Astrocyte (in vitro differentiated cells and primary cell): ENCODE data around the gene ACACB. TPM values are rescaled to one million over a fixed set of nuclear protein-coding genes. Genes with fewer than 3 reads are reported as not detected.

ENCODE experiments used
- DNase-seq: peaks from one replicate; pipeline ENCODE4 v3.0.0-alpha.2; 2010; ENCODE audit warnings: low read depth
- FAIRE-seq: peaks from 2 replicates; lab custom pipeline; 2011; peaks lifted over from hg19 to GRCh38; lab: Jason Lieb, UNC
- H2AFZ ChIP-seq: 2 replicates; pipeline ENCODE4 v1.6.0; 2012; ENCODE audit warnings: low read depth, low read length, inconsistent platforms
- H3K27ac ChIP-seq: 2 replicates; pipeline ENCODE4 v1.5.1; 2011; ENCODE audit warnings: low read depth, low read length, inconsistent platforms
- H3K27me3 ChIP-seq: 2 replicates; pipeline ENCODE4 v1.6.0; 2011; ENCODE audit warnings: low read length, inconsistent platforms; ENCODE audit not compliant: insufficient read depth
- H3K36me3 ChIP-seq: 2 replicates; pipeline ENCODE4 v1.5.1; 2011; ENCODE audit warnings: low read length, inconsistent platforms; ENCODE audit not compliant: insufficient read depth
- H3K4me1 ChIP-seq: 2 replicates; pipeline ENCODE4 v1.5.1; 2011; ENCODE audit warnings: low read length, inconsistent platforms; ENCODE audit not compliant: insufficient read depth
- H3K4me2 ChIP-seq: 2 replicates; pipeline ENCODE4 v1.6.0; 2012; ENCODE audit warnings: low read length, inconsistent platforms
- H3K4me3 ChIP-seq: 2 replicates; pipeline ENCODE4 v1.5.1; 2011; ENCODE audit warnings: low read depth, mild to moderate bottlenecking, low read length, inconsistent platforms; ENCODE audit not compliant: insufficient read depth
- H3K79me2 ChIP-seq: 2 replicates; pipeline ENCODE4 v1.6.0; 2012; ENCODE audit warnings: mild to moderate bottlenecking, low read length, inconsistent platforms; ENCODE audit not compliant: insufficient read depth
- H3K9ac ChIP-seq: 2 replicates; pipeline ENCODE4 v1.6.0; 2012; ENCODE audit warnings: mild to moderate bottlenecking, low read length, inconsistent platforms
- H3K9me3 ChIP-seq: 2 replicates; pipeline ENCODE4 v1.5.1; 2012; ENCODE audit warnings: low read depth, mild to moderate bottlenecking, low read length, inconsistent platforms; ENCODE audit not compliant: insufficient read depth
- H4K20me1 ChIP-seq: 2 replicates; pipeline ENCODE4 v1.6.0; 2012; ENCODE audit warnings: low read length, inconsistent platforms; ENCODE audit not compliant: insufficient read depth
- H3K27ac Mint-ChIP-seq: one replicate; pipeline ENCODE4 v1.8.0; 2021; ENCODE audit warnings: mild to moderate bottlenecking, mixed read lengths; ENCODE audit not compliant: unreplicated experiment
- H3K27me3 Mint-ChIP-seq: one replicate; pipeline ENCODE4 v1.8.0; 2021; ENCODE audit warnings: low read depth, mixed read lengths; ENCODE audit not compliant: unreplicated experiment
- H3K36me3 Mint-ChIP-seq: one replicate; pipeline ENCODE4 v1.8.0; 2021; ENCODE audit warnings: low read depth, mixed read lengths; ENCODE audit not compliant: unreplicated experiment
- H3K4me1 Mint-ChIP-seq: one replicate; pipeline ENCODE4 v1.8.0; 2021; ENCODE audit warnings: low read depth, mixed read lengths; ENCODE audit not compliant: unreplicated experiment
- H3K4me3 Mint-ChIP-seq: one replicate; pipeline ENCODE4 v1.8.0; 2021; ENCODE audit warnings: mild to moderate bottlenecking, moderate library complexity, mixed read lengths; ENCODE audit not compliant: unreplicated experiment
- H3K9me3 Mint-ChIP-seq: one replicate; pipeline ENCODE4 v1.8.0; 2021; ENCODE audit warnings: mild to moderate bottlenecking, mixed read lengths; ENCODE audit not compliant: unreplicated experiment
- EZH2 ChIP-seq: IDR thresholded peaks from 2 replicates; pipeline ENCODE4 v1.6.1; 2012; ENCODE audit warnings: mild to moderate bottlenecking, low read length, inconsistent platforms; ENCODE audit not compliant: insufficient read depth
- total RNA-seq: library from RNA; stranded (reverse); gene quantifications from 2 replicates; pipeline ENCODE4 v1.2.1, GENCODE V29; 2021
- TF ChIP-seq, protein P1 (sequence below): IDR thresholded peaks from 2 replicates; pipeline ENCODE4 v1.5.1; 2011; ENCODE audit warnings: low read depth, mild to moderate bottlenecking, inconsistent platforms, low read length, moderate library complexity; ENCODE audit not compliant: insufficient read depth

The ACACB gene
- total RNA-seq, 1 donor from 2014 or later = 3.9 TPM

DNA sequence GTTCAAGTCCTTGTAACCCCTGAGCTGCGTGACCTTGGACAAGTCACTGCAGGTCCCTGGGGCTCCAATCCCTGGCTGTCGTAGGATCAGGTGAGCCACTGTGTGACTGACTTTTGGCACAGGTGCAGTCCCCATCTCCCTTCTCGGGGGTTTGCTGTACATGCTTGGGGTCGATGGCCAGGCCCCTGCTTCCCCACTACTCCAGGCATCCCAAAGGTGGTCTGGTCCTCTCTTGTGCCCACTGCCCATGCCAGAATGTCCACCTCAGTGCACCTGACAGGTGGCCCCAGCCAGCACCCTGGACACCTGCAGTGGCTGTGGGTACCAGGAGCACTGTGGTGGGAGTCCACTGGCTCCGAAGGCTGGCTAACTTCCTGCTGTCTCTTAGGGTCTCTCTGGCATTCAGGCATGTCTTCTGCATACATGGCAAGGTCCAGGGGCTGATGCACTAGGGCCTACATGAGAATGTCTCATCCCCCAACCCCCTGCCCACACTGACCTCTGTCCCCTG is 178.0 kb downstream of the ACACB start:
- Mint-ChIP-seq H3K36me3 (no peaks in the 10 kb centered on the region), H3K4me1 (no peaks in the 10 kb centered on the region), H3K27ac (no peak overlapping the region), H3K9me3 (no peaks in the 10 kb centered on the region), H3K4me3 (no peak overlapping the region), H3K27me3 (peaks cover 57% of the 10 kb centered on the region)
- Histone ChIP-seq H3K4me2 (no peak overlapping the region), H2AFZ (no peak overlapping the region), H3K9me3 (no peaks in the 10 kb centered on the region), H3K4me3 (no peak overlapping the region), H3K27ac (no peak overlapping the region), H3K27me3 (peaks cover 10% of the 10 kb centered on the region), H3K4me1 (peaks cover 3% of the 10 kb centered on the region), H4K20me1 (no peaks in the 10 kb centered on the region), H3K36me3 (no peaks in the 10 kb centered on the region), H3K9ac (no peak overlapping the region), H3K79me2 (no peaks in the 10 kb centered on the region)
- FAIRE-seq (no peak), DNase-seq (no peak)
- TF ChIP-seq EZH2 = no peak
- TF ChIP-seq, protein P1, sequence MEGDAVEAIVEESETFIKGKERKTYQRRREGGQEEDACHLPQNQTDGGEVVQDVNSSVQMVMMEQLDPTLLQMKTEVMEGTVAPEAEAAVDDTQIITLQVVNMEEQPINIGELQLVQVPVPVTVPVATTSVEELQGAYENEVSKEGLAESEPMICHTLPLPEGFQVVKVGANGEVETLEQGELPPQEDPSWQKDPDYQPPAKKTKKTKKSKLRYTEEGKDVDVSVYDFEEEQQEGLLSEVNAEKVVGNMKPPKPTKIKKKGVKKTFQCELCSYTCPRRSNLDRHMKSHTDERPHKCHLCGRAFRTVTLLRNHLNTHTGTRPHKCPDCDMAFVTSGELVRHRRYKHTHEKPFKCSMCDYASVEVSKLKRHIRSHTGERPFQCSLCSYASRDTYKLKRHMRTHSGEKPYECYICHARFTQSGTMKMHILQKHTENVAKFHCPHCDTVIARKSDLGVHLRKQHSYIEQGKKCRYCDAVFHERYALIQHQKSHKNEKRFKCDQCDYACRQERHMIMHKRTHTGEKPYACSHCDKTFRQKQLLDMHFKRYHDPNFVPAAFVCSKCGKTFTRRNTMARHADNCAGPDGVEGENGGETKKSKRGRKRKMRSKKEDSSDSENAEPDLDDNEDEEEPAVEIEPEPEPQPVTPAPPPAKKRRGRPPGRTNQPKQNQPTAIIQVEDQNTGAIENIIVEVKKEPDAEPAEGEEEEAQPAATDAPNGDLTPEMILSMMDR = no peak

DNA sequence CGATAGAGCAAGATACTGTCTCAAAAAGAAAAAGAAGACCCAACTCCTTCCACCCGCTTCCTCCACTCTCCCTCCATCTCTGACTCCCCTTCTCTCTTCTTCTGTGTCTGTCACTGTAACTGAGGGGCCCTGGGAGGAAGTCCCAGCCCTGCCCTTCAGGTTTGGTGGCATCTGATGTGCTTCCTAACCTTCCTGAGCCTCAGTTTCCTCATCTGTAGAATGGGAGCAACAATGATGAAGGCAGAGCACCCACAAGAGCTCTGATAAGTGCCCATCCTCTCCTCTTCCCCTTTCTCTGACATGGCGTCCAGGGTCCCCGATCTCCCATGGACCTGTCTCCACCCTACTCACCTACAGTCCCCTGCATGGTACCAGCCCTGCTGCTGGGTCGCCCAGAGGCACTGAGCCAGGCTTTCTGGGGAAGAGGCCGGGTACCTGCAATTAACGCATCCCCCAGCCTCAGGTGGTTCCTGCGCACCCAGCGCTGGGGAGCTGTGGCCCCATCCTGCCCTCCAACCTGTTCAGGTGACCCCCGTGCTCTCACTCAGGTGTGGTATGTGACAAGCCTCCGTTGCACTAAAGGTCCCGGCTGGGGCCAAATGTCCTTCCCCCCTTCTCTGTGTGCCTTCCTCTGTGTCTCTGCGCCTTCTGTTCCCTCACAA is 179.5 kb downstream of the ACACB start:
- Histone ChIP-seq H3K4me1 (peaks cover 3% of the 10 kb centered on the region), H3K36me3 (no peaks in the 10 kb centered on the region), H3K27me3 (peaks cover 5% of the 10 kb centered on the region), H3K9ac (no peak overlapping the region), H3K27ac (no peak overlapping the region), H3K4me2 (no peak overlapping the region), H4K20me1 (no peaks in the 10 kb centered on the region), H2AFZ (no peak overlapping the region), H3K4me3 (no peak overlapping the region), H3K79me2 (no peaks in the 10 kb centered on the region), H3K9me3 (no peaks in the 10 kb centered on the region)
- peaks cover 58% of the 10 kb centered on the region for H3K27me3 Mint-ChIP-seq
- no peak for FAIRE-seq
- TF ChIP-seq, protein P1 = no peak
- no peak for DNase-seq
- no peaks in the 10 kb centered on the region for H3K4me1 Mint-ChIP-seq
- no peak overlapping the region for H3K27ac Mint-ChIP-seq
- H3K9me3 Mint-ChIP-seq = no peaks in the 10 kb centered on the region
- no peaks in the 10 kb centered on the region for H3K36me3 Mint-ChIP-seq
- no peak overlapping the region for H3K4me3 Mint-ChIP-seq

DNA sequence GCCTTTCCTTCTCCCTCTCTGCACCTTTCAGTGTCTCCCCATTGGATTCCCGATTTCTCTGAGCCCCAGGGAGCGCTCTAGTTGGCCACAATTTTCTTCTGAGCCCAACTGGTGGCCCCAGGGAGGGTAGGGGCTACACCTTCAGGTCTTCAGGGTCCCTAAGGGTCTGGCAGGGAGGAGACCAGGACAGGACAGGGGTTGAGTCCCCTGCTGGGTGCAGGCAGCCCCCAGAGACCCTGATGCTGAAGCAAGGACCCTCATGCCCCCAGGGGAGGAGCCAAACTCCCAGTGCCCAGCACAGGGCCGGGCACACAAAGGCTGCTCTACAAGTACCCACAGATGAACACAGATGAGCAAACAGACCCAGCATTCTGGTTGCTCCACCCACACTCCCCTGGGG is 180.0 kb downstream of the ACACB start:
- no peaks in the 10 kb centered on the region for H3K4me1 Mint-ChIP-seq
- H4K20me1 ChIP-seq = no peaks in the 10 kb centered on the region
- no peak overlapping the region for H2AFZ ChIP-seq
- H3K79me2 ChIP-seq = no peaks in the 10 kb centered on the region
- no peak for DNase-seq
- H3K27ac Mint-ChIP-seq = no peak overlapping the region
- FAIRE-seq = no peak
- peaks cover 5% of the 10 kb centered on the region for H3K27me3 ChIP-seq
- no peak overlapping the region for H3K4me2 ChIP-seq
- no peak overlapping the region for H3K27ac ChIP-seq
- H3K36me3 Mint-ChIP-seq = no peaks in the 10 kb centered on the region
- no peak overlapping the region for H3K4me3 Mint-ChIP-seq
- TF ChIP-seq, protein P1 = no peak
- no peaks in the 10 kb centered on the region for H3K9me3 Mint-ChIP-seq
- no peak overlapping the region for H3K9ac ChIP-seq
- peaks cover 52% of the 10 kb centered on the region for H3K27me3 Mint-ChIP-seq
- H3K4me1 ChIP-seq = peaks cover 3% of the 10 kb centered on the region
- no peak overlapping the region for H3K4me3 ChIP-seq
- no peaks in the 10 kb centered on the region for H3K9me3 ChIP-seq
- H3K36me3 ChIP-seq = no peaks in the 10 kb centered on the region
